GM12878 (cell line): ENCODE data around the gene KRTAP12-1. TPM values are rescaled to one million over a fixed set of nuclear protein-coding genes. Genes with fewer than 3 reads are reported as not detected.

ENCODE experiments used
- ATAC-seq: fragments of 200-7000 bp; cut with Tn5 transposase; 3 replicates; pipeline ENCODE4 v1.9.1; 2020; ENCODE audit warnings: mild to moderate bottlenecking, moderate library complexity
- BruUV-seq: library from RNA; stranded (reverse); fragments of 400-500 nt; replicated peaks from 2 replicates; lab custom pipeline; 2021; lab: Mats Ljungman, UMichigan
- CTCF ChIA-PET: fragments of 300-600 bp; sonication (Branson Sonifier 250); formaldehyde crosslinking; extraction: SDS; loops from one replicate; lab custom pipeline; 2021; ENCODE audit warnings: inconsistent platforms; lab: Yijun Ruan, JAX
- POLR2A ChIA-PET: fragments of 350-600 bp; formaldehyde crosslinking; extraction: SDS; loops from one replicate; lab custom pipeline; 2021; ENCODE audit warnings: inconsistent platforms; lab: Charles Lee
- RAD21 ChIA-PET: fragments of 300-600 bp; sonication (Branson Sonifier 250); formaldehyde crosslinking; loops from one replicate; lab custom pipeline; 2023; ENCODE audit warnings: antibody characterized with exemption; ENCODE audit not compliant: unreplicated experiment; lab: Charles Lee
- SMC1A ChIA-PET: fragments of 300-600 bp; sonication (Branson Sonifier 250); formaldehyde crosslinking; loops from one replicate; lab custom pipeline; 2023; ENCODE audit not compliant: unreplicated experiment, uncharacterized antibody; lab: Charles Lee
- DNase-seq: peaks from one replicate; pipeline ENCODE4 v3.0.0-alpha.2; 2011; ENCODE audit warnings: low read depth, low spot score
- FAIRE-seq: peaks from 3 replicates; lab custom pipeline; 2011; peaks lifted over from hg19 to GRCh38; lab: Jason Lieb, UNC
- H2AFZ ChIP-seq: 2 replicates; pipeline ENCODE4 v1.6.0; 2011; ENCODE audit warnings: low read depth, low read length, control low read depth; ENCODE audit not compliant: control insufficient read depth
- H3K27ac ChIP-seq: 2 replicates; pipeline ENCODE4 v1.5.1; 2011; ENCODE audit warnings: control low read depth; ENCODE audit not compliant: control insufficient read depth, insufficient read depth
- H3K27me3 ChIP-seq, 2 experiments: replicated peaks in 1 of 2; 2 replicates each; pipeline versions ENCODE4 v1.6.0 to v1.6.1; 2011; ENCODE audit warnings: low read length in 1 of 2; ENCODE audit not compliant: control insufficient read depth in 2 of 2, insufficient read depth in 2 of 2
- H3K36me3 ChIP-seq, 2 experiments: 2 replicates each; pipeline ENCODE4 v1.5.1; 2011; ENCODE audit warnings: low read length in 1 of 2; ENCODE audit not compliant: control insufficient read depth in 2 of 2, insufficient read depth in 2 of 2
- H3K4me1 ChIP-seq: 2 replicates; pipeline ENCODE4 v1.6.1; 2011; ENCODE audit warnings: mild to moderate bottlenecking, low read length, moderate library complexity, mixed read lengths; ENCODE audit not compliant: control insufficient read depth, insufficient read depth
- H3K4me2 ChIP-seq: 2 replicates; pipeline ENCODE4 v1.6.0; 2011; ENCODE audit warnings: control low read depth; ENCODE audit not compliant: control insufficient read depth, insufficient read depth
- H3K4me3 ChIP-seq: fragments of 200-600 bp; sonication (generic); 2 replicates; pipeline ENCODE4 v1.5.1; 2016
- H3K79me2 ChIP-seq: 2 replicates; pipeline ENCODE4 v1.6.0; 2011; ENCODE audit warnings: low read length; ENCODE audit not compliant: control insufficient read depth, insufficient read depth
- H3K9ac ChIP-seq: 2 replicates; pipeline ENCODE4 v1.8.0; 2011; ENCODE audit warnings: low read length, control low read depth, mixed read lengths; ENCODE audit not compliant: control insufficient read depth, insufficient read depth
- H3K9me3 ChIP-seq: replicated peaks from 3 replicates; pipeline ENCODE4 v1.5.1; 2011; ENCODE audit warnings: mild to moderate bottlenecking, low read length; ENCODE audit not compliant: control insufficient read depth, insufficient read depth
- H4K20me1 ChIP-seq: 2 replicates; pipeline ENCODE4 v1.6.0; 2011; ENCODE audit not compliant: control insufficient read depth, insufficient read depth
- EGR1 ChIP-seq, 2 experiments: IDR thresholded peaks; 1 replicate in 1 of 2; 2 replicates in 1 of 2; pipeline ENCODE4 v1.6.1; 2011 to 2012; ENCODE audit warnings: low read depth in 2 of 2, low read length in 2 of 2, borderline replicate concordance in 1 of 2, mild to moderate bottlenecking in 1 of 2, moderate library complexity in 1 of 2
- ELK1 ChIP-seq: IDR thresholded peaks from 2 replicates; pipeline ENCODE4 v1.6.1; 2012; ENCODE audit warnings: low read depth, low read length, improper control_type of control experiment
- FOS ChIP-seq: IDR thresholded peaks from 3 replicates; pipeline ENCODE4 v1.6.1; 2011; ENCODE audit warnings: borderline replicate concordance; ENCODE audit not compliant: insufficient read length; ENCODE audit errors: extremely low read depth
- FOXM1 ChIP-seq: IDR thresholded peaks from 2 replicates; pipeline ENCODE4 v1.6.1; 2012; ENCODE audit warnings: low read depth, mild to moderate bottlenecking, inconsistent platforms, low read length, moderate library complexity
- GABPA ChIP-seq: IDR thresholded peaks from 2 replicates; pipeline ENCODE4 v1.6.1; 2014; ENCODE audit warnings: antibody characterized with exemption, low read depth, mild to moderate bottlenecking, inconsistent platforms
- IKZF1 ChIP-seq: fragments of 450-650 bp; conservative IDR thresholded peaks from 2 replicates; pipeline ENCODE4 v1.6.1; 2017; ENCODE audit warnings: antibody characterized with exemption, mild to moderate bottlenecking
- IKZF2 ChIP-seq, 2 experiments: fragments of 450-650 bp; IDR thresholded peaks; 2 replicates each; pipeline ENCODE4 v1.6.1; 2017; ENCODE audit warnings: mild to moderate bottlenecking in 2 of 2, moderate library complexity in 2 of 2
- MEF2B ChIP-seq: fragments of 450-650 bp; IDR thresholded peaks from 2 replicates; pipeline ENCODE4 v1.6.1; 2018; ENCODE audit warnings: mild to moderate bottlenecking, moderate library complexity; ENCODE audit not compliant: partially characterized antibody, poor library complexity, severe bottlenecking
- MTA2 ChIP-seq: fragments of 450-650 bp; IDR thresholded peaks from 2 replicates; pipeline ENCODE4 v1.6.1; 2016; ENCODE audit warnings: low read depth, mild to moderate bottlenecking, moderate library complexity
- MXI1 ChIP-seq: fragments of 150-350 bp; IDR thresholded peaks from 2 replicates; pipeline ENCODE4 v1.6.1; 2011; ENCODE audit warnings: low read depth, mild to moderate bottlenecking, inconsistent platforms, low read length, improper control_type of control experiment
- RAD51 ChIP-seq: fragments of 450-650 bp; IDR thresholded peaks from 2 replicates; pipeline ENCODE4 v1.6.1; 2016; ENCODE audit warnings: moderate library complexity, mild to moderate bottlenecking, inconsistent platforms
- RELA ChIP-seq: fragments of 450-650 bp; IDR thresholded peaks from 2 replicates; pipeline ENCODE4 v1.8.0; 2014; ENCODE audit warnings: borderline replicate concordance; ENCODE audit not compliant: partially characterized antibody
- RFX5 ChIP-seq: IDR thresholded peaks from 2 replicates; pipeline ENCODE4 v1.6.1; 2011; ENCODE audit warnings: low read depth, low read length, improper control_type of control experiment
- SPI1 ChIP-seq: IDR thresholded peaks from 2 replicates; pipeline ENCODE4 v1.6.1; 2011; ENCODE audit warnings: low read depth, mild to moderate bottlenecking, low read length, moderate library complexity, borderline replicate concordance; ENCODE audit not compliant: insufficient read depth
- SUPT20H ChIP-seq: IDR thresholded peaks from 2 replicates; pipeline ENCODE4 v1.6.1; 2011; ENCODE audit warnings: low read depth, mild to moderate bottlenecking, low read length, moderate library complexity, borderline replicate concordance; ENCODE audit not compliant: control insufficient read depth
- TCF12 ChIP-seq: IDR thresholded peaks from 2 replicates; pipeline ENCODE4 v1.6.1; 2011; ENCODE audit warnings: low read depth, mild to moderate bottlenecking, low read length
- ZSCAN29 ChIP-seq: fragments of 450-650 bp; IDR thresholded peaks from 2 replicates; pipeline ENCODE4 v1.6.1; 2017; ENCODE audit warnings: mild to moderate bottlenecking, moderate library complexity
- WGBS: methylation state at CpG from one replicate; pipeline ENCODE4 v1.1.6; 2016; ENCODE audit warnings: low lambda C conversion rate; ENCODE audit not compliant: insufficient replicate concordance, insufficient coverage; ENCODE audit errors: missing lambda C conversion rate; 5-methylcytosine and 5-hydroxymethylcytosine counted together
- in situ Hi-C: fragments of 300-500 bp; cut with MboI; formaldehyde crosslinking; loops from 9 replicates; pipeline ENCODE4 v1.14.3; 2018; ENCODE audit warnings: mixed read lengths
- intact Hi-C: fragments of 100-400 bp; cut with micrococcal nuclease; formaldehyde crosslinking; loops from one replicate; pipeline ENCODE4 v1.14.2; 2022; ENCODE audit not compliant: unreplicated experiment
- polyA plus RNA-seq, 11 experiments: library from polyadenylated mRNA; depleted of rRNA in 4 of 11; unstranded in 6 of 11; stranded (reverse) in 5 of 11; fragments of >200 nt; fragmentation: Nextera tagmentation in 4 of 11; fragmentation: Illumina TruSeq in 1 of 11; extraction: Ambion mirVana in 4 of 11; extraction: Trizol in 1 of 11; gene quantifications; 1 replicate in 1 of 11; 2 replicates in 10 of 11; pipeline versions ENCODE4 v1.2.1 to v1.2.3, GENCODE V29; 2011 to 2016; ENCODE audit warnings: inconsistent platforms in 2 of 11, missing spikeins in 2 of 11, low read depth in 1 of 11
- total RNA-seq, 4 experiments: library from RNA; depleted of rRNA in 3 of 4; stranded (reverse); fragments of >200 nt in 3 of 4; fragmentation: Illumina TruSeq in 1 of 4; extraction: Trizol in 1 of 4; gene quantifications; 2 replicates each; pipeline versions ENCODE4 v1.2.1 to v1.2.3, GENCODE V29; 2013 to 2021
- TF ChIP-seq, protein P1 (sequence below): fragments of 450-650 bp; formaldehyde crosslinking; IDR thresholded peaks from 2 replicates; pipeline ENCODE4 v1.4.0; 2022; ENCODE audit warnings: mild to moderate bottlenecking, moderate library complexity
- TF ChIP-seq, protein P2 (sequence below): fragments of 450-650 bp; IDR thresholded peaks from 2 replicates; pipeline ENCODE4 v1.6.1; 2017; ENCODE audit warnings: antibody characterized with exemption, mild to moderate bottlenecking, moderate library complexity

KRTAP12-1 gene
- total and polyA plus RNA-seq, 10 of the 15 experiments (the other 5 are each of a cell fraction or from before 2014, with no cell fraction given): not detected

DNA sequence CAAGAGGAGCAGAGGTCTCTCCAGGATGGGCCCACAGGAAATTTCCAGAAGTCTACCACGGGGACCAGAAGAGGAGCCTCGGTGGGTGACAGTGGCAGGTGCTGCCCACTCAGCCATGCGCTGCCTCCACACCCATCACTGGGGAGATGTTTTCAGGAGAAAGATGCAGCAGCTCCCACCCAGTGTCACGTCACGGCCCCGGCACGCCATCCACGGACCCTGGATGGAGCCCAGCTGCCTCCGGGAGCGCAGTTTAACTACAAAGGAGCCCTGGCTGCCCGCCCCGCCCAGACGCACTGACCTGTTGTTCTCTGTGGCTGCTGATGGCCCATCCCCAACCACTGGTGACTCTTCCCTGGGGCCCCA, 22.7 kb upstream of the KRTAP12-1 start:
- no peak overlapping the region for H3K4me3 ChIP-seq
- RAD21 ChIA-PET: no interaction called here
- H3K9ac ChIP-seq: no peak overlapping the region
- H3K27ac ChIP-seq: no peak overlapping the region
- in situ Hi-C loops (no loop called here), intact Hi-C loops (no loop called here)
- H3K4me2 ChIP-seq: no peak overlapping the region
- no peak overlapping the region for H2AFZ ChIP-seq
- DNase-seq: no peak
- no TSS peak for BruUV-seq
- 37% methylated on average over 12 of the region's 13 CpGs for WGBS
- ATAC-seq: no peak
- SMC1A ChIA-PET: no interaction called here
- H3K36me3 ChIP-seq: no peaks in the 10 kb centered on the region
- H3K27me3 ChIP-seq: peaks cover 5 to 7% of the 10 kb centered on the region in 2 experiments; a peak in 3 of 4 replicates
- peaks cover 6% of the 10 kb centered on the region; the same call in 1 of the 3 replicates for H3K9me3 ChIP-seq
- POLR2A ChIA-PET: no interaction called here
- no peaks in the 10 kb centered on the region for H3K79me2 ChIP-seq
- CTCF ChIA-PET: no interaction called here
- no peak for FAIRE-seq
- no peaks in the 10 kb centered on the region for H3K4me1 ChIP-seq
- no peaks in the 10 kb centered on the region for H4K20me1 ChIP-seq
- TF ChIP-seq RAD51 (no peak), FOS (no peak), RELA (no peak), MEF2B (no peak), IKZF2 (IDR thresholded peaks at IDR 0.05) (no peak), MXI1 (no peak), FOXM1 (no peak), IKZF1 (no peak), RFX5 (no peak), GABPA (no peak), SPI1 (no peak), ELK1 (no peak), SUPT20H (no peak), ZSCAN29 (no peak), TCF12 (no peak), MTA2 (no peak), EGR1 (IDR thresholded peaks at IDR 0.05; ENCODE audit: borderline replicate concordance in 1 of 2, low read depth in 2 of 2, low read length in 2 of 2) (no peak)
- TF ChIP-seq, protein P1, sequence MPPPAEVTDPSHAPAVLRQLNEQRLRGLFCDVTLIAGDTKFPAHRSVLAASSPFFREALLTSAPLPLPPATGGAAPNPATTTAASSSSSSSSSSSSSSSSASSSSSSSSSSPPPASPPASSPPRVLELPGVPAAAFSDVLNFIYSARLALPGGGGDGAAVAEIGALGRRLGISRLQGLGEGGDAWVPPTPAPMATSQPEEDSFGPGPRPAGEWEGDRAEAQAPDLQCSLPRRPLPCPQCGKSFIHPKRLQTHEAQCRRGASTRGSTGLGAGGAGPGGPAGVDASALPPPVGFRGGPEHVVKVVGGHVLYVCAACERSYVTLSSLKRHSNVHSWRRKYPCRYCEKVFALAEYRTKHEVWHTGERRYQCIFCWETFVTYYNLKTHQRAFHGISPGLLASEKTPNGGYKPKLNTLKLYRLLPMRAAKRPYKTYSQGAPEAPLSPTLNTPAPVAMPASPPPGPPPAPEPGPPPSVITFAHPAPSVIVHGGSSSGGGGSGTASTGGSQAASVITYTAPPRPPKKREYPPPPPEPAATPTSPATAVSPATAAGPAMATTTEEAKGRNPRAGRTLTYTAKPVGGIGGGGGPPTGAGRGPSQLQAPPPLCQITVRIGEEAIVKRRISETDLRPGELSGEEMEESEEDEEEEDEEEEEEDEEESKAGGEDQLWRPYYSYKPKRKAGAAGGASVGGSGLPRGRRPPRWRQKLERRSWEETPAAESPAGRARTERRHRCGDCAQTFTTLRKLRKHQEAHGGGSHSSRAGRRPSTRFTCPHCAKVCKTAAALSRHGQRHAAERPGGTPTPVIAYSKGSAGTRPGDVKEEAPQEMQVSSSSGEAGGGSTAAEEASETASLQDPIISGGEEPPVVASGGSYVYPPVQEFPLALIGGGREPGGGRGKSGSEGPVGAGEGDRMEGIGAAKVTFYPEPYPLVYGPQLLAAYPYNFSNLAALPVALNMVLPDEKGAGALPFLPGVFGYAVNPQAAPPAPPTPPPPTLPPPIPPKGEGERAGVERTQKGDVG (CRISPR knock-in tag): no peak
- TF ChIP-seq, protein P2, sequence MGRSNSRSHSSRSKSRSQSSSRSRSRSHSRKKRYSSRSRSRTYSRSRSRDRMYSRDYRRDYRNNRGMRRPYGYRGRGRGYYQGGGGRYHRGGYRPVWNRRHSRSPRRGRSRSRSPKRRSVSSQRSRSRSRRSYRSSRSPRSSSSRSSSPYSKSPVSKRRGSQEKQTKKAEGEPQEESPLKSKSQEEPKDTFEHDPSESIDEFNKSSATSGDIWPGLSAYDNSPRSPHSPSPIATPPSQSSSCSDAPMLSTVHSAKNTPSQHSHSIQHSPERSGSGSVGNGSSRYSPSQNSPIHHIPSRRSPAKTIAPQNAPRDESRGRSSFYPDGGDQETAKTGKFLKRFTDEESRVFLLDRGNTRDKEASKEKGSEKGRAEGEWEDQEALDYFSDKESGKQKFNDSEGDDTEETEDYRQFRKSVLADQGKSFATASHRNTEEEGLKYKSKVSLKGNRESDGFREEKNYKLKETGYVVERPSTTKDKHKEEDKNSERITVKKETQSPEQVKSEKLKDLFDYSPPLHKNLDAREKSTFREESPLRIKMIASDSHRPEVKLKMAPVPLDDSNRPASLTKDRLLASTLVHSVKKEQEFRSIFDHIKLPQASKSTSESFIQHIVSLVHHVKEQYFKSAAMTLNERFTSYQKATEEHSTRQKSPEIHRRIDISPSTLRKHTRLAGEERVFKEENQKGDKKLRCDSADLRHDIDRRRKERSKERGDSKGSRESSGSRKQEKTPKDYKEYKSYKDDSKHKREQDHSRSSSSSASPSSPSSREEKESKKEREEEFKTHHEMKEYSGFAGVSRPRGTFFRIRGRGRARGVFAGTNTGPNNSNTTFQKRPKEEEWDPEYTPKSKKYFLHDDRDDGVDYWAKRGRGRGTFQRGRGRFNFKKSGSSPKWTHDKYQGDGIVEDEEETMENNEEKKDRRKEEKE: no peak
